SJSA1 (cell line): ENCODE data around the gene BLCAP. TPM values are rescaled to one million over a fixed set of nuclear protein-coding genes. Genes with fewer than 3 reads are reported as not detected.

Experiments used
- DNase-seq, 2 experiments: peaks; one replicate each; pipeline ENCODE4 v3.0.0-alpha.2; 2015 to 2020; ENCODE audit warnings: low spot score in 2 of 2, low read depth in 1 of 2
- H3K27ac ChIP-seq: fragments of 250-450 bp; sonication (Bioruptor Pico); 2 replicates; pipeline ENCODE4 v1.5.1; 2020; ENCODE audit warnings: mild to moderate bottlenecking, moderate library complexity
- H3K27me3 ChIP-seq: fragments of 250-450 bp; sonication (Bioruptor Pico); replicated peaks from 2 replicates; pipeline ENCODE4 v1.5.1; 2020; ENCODE audit warnings: mild to moderate bottlenecking, moderate library complexity
- H3K36me3 ChIP-seq: fragments of 250-450 bp; sonication (Bioruptor Pico); 2 replicates; pipeline ENCODE4 v1.5.1; 2020; ENCODE audit warnings: mild to moderate bottlenecking
- H3K4me1 ChIP-seq: fragments of 250-450 bp; sonication (Bioruptor Pico); replicated peaks from 2 replicates; pipeline ENCODE4 v1.6.1; 2021; ENCODE audit warnings: mild to moderate bottlenecking
- H3K4me3 ChIP-seq: fragments of 250-450 bp; sonication (Bioruptor Pico); 2 replicates; pipeline ENCODE4 v1.5.1; 2020; ENCODE audit warnings: mild to moderate bottlenecking
- H3K9me3 ChIP-seq: fragments of 250-450 bp; sonication (Bioruptor Pico); replicated peaks from 2 replicates; pipeline ENCODE4 v1.5.1; 2020; ENCODE audit warnings: mild to moderate bottlenecking
- total RNA-seq: library from RNA; depleted of rRNA; stranded (reverse); fragments of >200 nt; shearing (Covaris generic); gene quantifications from 2 replicates; pipeline ENCODE4 v1.2.3, GENCODE V29; 2014; rRNA removed

Gene BLCAP
- total RNA-seq, 1 experiment from 2014 or later: 102 TPM

- H3K36me3 ChIP-seq: no peaks in the 10 kb centered on the region
- no peaks in the 10 kb centered on the region for H3K9me3 ChIP-seq
- H3K4me3 ChIP-seq: no peak overlapping the region
- peaks cover 12% of the 10 kb centered on the region; the same call in 1 of the 2 replicates for H3K27me3 ChIP-seq
- H3K4me1 ChIP-seq: no peaks in the 10 kb centered on the region
- H3K27ac ChIP-seq: no peak overlapping the region
- no peak for DNase-seq
Measured at GRCh38 chr20:37468886-37469285, 58.8 kb downstream of the BLCAP start.

Other genes with a start within 250 kb of the BLCAP start
- gene MANBAL, start 238.2 kb downstream of the BLCAP start, total RNA-seq: 16.2 and 19.6 TPM in 2 replicates
- 7.6 and 9.4 TPM in 2 replicates for gene SRC, start 181.7 kb downstream of the BLCAP start, total RNA-seq
- gene NNAT, start 6.6 kb downstream of the BLCAP start, total RNA-seq: not detected in 2 replicates
- 37.3 and 49.1 TPM in 2 replicates for gene CTNNBL1, start 166.2 kb upstream of the BLCAP start, total RNA-seq